NCI-H1105 (cell line): Measurements from ENCODE around the gene DOK6.

Experiments used
- DNase-seq: peaks from one replicate; lab custom pipeline; 2025; lab: John Stamatoyannopoulos, UW

The DOK6 gene

DNA sequence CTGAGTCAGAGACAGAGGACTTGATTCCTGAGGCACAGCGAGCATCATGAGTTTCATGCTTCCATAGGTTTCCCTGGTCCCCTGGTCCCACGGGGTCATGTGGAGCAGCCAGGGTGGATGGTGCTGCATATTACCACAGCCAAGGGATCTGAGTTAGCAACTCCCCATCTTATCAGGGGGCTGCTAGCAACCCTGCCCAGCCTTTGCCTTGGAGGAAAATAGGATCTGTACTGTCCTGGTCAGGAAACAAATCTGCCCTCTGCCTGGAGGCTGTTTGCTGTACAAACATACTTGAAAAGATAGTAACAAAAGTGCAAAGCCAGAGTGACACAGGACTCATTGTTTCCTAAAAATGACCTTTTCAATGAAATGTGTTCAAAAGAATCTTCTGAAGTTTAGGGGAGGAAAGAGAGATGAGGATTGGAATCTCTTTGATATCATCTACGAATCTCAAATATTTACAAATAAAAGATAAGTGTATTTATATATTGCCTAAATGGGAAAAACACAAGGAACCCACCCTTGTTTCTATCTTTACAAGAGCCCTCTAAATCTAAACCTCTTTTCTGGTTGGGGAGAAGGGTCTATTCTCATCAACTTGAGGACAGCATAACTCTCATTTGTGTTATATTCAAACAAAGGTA is 352.2 kb downstream of the DOK6 start:
- no peak for DNase-seq

DNA sequence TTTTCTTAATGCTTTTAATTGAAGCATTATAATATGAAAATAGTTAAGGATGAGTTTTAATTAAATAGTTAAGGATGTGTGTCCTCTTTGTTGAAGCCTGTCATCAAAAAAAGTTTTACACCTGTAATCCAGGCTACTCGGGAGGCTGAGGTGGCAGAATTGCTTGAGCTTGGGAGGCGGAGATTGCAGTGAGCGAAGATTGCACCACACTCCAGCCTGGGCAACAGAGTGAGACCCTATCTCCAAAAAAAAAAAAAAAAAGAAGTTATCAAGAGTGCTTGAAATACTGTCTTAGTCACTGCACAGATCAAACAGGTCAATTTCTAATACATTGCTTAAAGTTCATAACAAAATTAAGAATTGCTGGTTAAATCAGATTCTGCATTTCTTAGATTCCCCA is 353.4 kb downstream of the DOK6 start:
- DNase-seq, result no peak

DNA sequence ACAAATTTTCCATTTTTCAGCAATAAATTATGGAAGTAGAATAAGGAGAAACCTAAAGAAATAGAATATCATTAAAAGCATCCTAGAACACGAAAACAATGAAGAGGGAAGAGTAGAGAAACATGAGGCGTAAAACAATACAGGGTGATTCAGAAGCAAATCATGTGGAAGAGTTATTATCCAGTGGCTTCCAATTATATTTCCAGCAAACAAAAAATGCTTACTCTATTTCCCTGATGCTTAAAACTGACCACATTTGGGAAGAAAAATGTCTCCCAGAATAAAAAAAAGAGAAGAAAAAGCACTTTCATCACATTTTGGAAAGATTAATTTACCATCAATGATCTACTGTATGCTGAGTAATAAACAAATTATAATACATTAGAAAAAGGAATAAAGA is 354.4 kb downstream of the DOK6 start:
- no peak for DNase-seq

DNA sequence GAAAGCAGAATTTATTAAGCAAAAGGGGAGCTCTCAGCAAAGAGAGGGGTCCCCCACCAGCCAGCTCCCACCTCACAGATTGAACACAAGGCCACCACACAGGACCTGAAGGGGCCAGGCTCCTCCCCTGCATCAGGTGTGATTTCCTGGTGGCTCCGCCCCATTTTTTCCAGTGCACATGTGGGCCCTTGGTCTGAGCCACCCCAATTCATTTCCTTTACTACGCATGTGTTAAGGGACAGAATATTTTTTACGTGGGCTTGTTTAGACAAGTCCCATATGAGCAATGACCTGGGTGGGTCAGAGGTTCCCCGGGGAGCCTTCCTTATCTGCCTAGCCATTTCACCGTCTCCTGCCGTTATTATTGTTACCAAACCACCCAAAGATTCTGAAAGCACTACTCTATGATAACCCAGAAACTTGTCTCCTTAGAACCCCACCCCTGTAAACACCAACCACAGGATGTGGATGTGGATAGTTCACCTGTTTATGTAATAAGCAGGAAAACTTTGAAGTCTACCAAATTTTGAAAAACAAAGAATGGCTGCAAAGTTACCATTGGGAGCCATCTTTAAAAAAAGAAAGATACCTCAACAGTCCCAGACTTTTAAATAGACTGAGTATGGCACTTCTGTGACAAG is 355.3 kb downstream of the DOK6 start:
- DNase-seq, result no peak

DNA sequence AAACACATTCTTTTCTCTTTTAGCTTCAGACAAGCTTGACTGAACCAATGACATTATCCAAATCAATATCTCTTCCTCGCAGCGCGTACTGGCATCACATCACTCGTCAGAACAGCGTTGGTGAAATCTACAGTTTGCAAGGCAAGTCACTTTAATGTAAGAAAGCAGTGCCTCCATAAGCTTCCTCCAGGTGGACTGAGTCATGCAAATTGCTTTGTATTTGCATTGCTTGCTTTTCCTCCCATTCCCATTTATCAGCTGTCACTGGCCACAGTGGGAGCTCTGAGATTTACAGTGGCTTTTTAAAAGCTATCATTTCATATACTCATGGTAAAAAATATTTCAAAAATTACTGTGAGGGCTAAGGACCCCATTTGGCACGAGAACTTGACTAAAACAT is 357.0 kb downstream of the DOK6 start:
- DNase-seq, result no peak

DNA sequence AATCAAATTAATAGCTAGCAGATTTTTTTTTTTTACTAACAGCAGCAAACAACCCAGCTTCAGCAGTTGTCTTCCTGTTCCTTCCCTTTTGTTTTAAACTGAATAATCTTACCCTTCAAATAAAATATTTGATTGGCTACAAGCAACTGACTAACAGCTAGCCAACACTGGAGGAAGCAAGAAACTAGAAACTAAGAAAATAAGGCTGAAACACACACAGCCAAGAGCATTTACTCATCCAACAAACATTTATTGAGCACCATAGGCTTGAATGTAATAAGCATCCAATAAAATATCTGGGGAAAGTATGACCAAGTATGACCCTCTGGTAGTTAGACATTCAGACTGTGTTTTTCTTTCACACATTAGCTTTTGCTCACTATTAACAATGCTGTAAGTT is 357.8 kb downstream of the DOK6 start:
- no peak for DNase-seq

DNA sequence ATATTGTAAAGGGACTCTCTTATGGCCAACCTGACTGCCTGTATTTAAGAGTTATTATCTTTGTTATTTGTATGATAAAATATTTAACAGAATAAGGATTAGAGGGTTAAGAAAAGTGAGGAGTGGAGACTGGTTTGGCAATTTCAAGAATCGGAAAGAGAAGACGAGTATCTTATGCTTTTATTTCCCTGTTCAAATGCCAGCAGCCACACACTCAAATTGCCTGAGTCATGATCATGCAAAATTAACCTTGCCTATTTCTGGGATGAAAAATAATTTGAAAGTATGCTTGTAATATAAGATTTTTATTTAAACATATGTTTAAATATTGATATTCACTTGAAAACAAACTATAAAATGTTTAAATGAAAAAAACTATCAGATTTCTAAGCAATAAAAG is 358.4 kb downstream of the DOK6 start:
- DNase-seq, result no peak

DNA sequence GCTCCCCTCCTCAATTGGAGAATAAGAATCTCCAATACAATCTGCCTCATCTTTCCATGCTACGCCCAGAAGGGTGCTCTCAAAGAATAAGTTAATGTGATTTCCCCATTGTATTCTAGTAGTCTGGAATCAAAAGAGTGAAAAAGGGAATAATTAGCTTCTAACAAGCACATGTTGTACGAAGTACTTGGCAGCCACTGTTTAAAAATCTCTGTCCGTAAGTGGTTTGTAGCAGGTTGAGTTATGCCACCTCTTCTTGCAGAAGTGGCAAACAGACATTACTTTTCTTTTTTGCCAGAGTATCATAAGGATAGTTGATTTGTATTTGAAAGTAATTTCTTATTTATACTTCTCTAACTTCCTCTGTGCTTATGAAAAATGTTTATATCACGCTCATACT is 362.3 kb downstream of the DOK6 start:
- DNase-seq, result no peak

DNA sequence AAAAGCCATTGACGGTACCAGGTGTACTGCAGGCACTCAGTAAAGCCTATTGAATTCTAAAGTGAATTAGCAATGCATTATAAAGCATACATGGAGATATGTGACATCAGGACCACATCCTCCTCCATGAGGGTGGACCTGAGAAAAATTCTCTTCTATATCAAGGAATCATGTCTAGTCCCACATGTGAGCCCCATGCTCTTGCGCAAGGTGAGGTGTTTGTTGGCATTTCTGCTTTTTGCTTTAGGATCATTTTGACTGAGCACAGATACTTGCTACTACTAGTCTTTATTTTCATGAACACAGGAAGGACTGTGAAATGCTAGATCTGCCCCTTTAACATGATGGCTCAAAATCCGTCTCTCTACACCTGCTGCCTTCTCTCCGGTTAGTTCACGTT is 363.1 kb downstream of the DOK6 start:
- DNase-seq, result no peak

DNA sequence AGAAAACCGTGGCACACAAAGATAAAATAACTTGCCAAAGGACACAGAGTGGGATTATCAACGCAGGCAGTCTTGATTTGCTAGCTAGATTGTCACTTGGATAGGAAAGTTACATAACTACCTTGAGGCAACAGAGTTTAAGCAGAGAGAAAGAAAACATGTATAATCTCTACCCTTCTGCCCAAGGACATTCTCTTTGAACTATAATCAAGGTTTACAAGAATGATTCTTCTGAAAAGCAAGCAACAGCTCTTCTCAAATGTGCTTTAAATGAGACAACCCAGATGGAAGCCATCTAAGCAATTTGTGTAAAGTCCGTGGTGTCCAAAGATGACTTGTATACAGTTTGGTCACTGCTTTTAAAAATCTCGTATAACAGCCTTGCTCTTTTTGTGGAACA is 369.6 kb downstream of the DOK6 start:
- DNase-seq, result no peak

DNA sequence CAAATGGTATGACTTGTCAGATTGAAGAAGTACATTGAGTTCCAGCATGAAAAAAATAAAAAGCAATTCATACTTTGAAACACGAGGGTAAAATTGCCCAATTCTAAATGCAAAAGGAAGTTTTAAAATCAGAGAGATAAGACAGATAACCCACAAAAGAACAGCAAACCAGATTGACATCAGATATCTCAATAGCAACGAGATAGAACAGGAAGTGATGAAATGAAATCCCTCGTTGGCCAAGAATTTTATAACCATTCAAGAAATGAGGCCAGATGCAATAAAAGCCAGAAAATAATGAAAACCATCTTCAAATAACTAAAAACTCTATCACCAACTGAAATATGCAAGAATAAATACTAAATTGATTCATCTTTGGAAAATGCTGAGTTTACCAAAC is 374.1 kb downstream of the DOK6 start:
- no peak for DNase-seq

DNA sequence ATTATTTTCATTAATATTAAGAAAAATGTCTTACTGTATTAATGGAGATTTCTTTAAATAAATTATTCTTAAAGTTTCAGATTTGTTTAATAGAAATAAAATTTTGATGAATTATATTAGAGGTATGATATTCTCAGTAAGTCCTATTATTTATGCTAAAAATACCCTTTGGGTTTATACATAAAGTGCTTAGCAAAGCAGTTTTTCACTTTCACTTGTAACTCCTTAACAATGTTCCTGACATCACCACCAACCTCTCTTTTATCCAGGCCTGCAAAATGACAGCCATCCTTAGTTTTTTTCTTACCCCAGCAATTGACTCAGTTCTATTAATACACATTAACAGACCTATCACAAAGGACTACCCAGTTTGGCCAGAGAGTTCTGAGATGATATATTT is 376.6 kb downstream of the DOK6 start:
- no peak for DNase-seq

DNA sequence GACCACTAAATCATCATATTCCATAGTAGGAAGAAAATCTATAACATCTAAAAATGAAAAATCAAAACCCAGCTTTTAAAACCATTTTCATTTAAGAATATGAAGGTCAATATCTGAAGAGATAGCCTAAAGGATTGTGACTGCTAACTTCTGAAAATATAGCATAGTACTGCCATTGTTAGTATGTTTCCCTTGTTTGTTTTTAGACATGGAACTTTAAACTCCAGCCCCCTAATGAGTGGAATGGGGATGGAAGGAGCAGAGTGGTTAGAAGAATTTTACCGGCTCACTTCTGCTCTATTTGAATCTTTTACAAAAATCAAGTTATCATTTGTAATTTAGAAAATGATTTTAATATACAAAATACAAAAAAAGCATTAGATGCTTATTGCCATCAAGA is 378.0 kb downstream of the DOK6 start:
- DNase-seq, result no peak

DNA sequence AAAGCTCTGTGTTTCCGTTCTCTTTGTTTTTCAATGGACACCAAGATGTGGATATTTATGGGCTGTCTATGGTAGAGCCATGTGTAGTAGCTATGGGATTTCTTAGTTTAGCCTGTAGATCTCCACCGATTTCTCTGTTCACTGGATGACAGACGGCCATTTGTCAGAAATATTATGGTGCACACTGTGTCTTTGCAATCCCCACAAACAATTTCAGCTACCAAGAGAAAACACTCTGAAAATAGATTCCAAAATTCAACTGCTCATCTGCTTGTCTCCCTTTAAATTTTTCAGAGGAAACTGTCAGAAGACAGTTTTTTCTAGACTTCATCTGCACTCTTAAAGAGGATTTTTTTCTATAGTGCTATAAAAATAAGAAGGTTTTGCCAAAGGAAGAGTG is 380.2 kb downstream of the DOK6 start:
- no peak for DNase-seq

DNA sequence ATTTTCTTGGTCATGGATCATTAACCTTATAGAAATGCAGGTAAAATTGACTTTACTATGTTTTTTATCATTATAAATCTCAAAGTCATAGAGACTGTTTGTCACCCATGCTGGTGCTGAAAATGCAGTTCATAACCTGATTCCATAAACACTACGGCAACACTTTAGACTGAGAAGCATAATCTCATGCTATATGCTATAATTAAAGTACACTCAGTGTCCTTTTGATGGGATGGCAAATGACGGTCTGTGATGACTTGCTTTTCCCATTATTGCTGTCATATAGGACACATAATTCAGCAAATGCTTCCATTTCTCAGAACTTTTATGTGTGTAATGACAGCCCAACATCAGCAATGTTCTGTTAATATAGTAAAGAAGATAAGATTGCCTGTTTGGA is 384.1 kb downstream of the DOK6 start:
- DNase-seq, result no peak

DNA sequence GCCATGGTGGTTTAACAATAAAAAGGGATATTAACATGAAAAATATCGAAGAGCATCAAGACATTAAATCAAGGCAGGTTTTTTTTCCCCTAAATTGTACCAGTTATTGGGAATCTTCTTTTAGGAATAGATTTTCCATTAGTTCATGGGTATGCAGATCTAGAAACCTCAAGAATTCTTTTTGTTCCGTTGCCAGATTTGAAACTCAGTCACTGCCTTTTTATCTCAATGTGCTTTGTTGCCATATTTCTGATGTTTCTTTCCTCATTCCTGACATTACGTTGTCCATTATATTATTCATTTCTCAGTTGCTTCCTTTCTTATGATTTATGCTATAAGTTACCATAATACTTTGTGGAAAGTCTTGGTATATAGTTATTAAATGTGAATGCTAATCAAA is 384.8 kb downstream of the DOK6 start:
- DNase-seq, result no peak

DNA sequence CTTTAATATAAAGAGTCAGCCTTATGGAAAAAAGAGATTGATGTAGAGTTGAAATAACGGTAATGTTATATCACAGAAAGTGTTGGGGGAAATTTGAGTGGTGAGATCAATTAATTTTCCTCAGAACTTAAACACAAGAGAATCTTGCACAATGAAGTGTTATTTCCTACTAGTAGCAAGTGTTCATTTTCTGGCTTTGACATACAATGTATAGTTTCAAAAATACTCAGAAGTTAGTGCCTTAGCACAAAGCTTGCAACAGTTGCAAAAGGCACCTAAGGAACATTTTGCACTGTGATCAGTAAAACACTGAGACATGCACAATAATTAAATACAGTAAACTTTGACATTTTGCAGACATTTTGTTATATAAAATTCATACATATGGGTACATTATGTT is 385.7 kb downstream of the DOK6 start:
- no peak for DNase-seq

DNA sequence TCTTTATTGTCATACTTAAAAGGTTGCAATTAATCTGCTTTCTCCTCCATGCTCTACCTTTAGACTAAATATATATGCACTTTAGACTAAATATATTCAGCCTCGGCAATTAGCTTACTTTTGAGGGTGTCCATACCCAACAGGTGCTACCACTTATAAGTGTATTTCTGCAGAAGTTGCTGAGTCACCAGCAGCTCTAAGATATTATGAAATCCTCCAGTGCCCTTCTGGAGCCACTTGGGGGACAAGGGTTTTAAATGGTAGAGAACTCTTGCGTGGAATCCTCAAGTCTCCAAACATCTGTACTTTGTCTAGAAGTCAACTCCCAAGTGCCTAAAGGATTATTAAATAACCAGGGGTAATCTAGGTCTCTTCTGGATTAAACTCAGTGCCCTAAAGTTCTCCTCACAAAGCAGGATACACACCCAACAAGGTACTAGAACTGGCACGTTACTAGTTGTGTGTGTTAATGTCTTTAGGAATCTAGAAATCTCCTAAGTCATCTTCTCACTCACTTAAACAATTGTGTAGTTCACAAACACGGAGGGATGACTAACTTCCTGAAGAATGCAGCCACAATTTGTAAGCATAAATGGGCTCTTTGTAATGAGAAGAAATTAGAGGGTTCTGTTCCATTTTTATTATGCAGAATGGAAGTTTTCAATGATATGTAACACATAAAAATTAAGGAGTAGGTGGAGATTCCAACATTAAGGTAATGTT is 387.3 kb downstream of the DOK6 start:
- DNase-seq, result no peak

DNA sequence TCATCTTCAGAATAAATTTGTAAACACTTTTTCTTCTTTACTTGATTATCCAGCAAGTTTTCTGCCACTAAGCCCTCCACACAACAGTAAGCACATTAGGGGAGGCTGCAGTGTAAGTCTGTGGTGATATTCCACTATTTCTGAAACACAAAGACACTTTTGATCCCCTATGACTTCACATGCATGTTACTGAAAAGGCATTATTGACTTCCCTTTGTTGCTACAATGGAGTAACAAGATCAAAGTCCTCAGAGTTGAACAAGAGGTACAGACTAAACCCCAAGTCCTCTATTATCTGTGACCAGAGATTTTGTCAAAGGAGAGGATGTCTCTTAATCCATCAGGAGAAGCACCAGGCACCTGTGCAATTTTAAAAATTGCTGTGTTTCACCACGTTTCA is 389.1 kb downstream of the DOK6 start:
- DNase-seq, result no peak

DNA sequence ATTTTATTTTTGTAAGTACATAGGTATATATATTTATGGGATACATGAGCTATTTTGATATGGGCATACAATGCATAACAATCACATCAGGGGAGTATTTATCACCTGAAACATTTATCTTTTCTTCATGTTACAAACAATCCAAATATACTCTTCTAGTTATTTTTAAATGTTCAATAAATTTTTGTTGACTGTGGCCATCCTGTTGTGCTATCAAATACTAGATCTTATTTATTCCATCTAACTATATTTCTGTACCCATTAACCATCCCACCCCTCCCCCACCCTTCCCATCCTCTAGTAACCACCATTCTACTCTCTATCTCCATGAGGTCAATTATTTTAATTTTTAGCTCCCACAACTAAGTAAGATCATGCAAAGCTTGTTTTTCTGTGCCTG is 390.0 kb downstream of the DOK6 start:
- no peak for DNase-seq

DNA sequence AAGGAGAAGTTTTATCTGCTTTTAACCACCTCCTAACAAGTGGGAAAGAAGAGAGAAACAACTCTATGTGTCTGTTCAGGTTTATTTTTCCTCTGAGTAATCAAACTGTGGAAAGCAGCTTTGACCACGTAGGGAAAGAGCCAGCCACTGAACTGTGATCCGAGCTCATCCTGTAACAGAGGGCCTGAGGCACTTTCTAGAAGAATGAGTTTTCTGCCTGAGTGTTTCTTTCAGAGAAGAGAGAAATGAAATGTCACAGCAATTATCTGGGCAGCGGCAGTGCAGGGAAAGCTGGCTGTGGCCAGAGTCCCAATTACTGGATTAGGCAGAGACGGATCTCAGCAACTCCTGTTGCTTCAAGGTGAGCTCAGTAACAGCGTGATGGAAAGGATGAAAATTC is 395.1 kb downstream of the DOK6 start:
- DNase-seq, result no peak

DNA sequence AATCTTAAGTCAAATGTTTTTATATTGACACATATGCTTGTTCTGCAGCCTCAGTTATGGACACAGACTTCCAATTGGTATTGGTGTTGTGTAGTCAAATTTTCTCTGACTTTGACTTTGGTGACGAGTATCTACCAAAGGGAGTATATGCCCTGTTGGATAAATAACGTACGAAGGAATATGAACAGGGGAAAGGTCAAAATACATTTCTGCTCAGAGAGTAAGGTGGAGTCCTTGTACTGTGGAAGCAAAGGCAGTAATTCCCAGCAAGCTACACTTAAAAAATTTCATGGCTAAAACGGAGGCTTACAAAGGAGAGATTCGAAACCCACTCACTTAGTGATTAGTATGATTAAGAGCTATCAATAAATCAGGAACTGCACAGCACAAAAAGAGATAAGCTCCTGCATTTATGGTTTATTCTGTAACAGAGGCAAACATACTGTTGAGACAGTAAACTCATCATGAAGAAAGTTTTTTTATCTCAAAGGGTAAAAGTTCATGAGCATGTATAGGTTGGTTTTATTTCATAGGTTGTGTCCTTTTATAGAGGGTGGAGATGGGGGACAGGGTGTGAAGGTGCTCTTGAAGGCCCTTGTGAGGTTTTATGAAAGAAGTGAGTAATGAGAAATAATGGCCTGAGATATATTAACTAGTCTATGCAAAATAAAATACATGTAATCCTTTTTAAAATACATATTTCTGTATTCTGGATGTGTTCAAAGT is 404.3 kb downstream of the DOK6 start:
- no peak for DNase-seq

DNA sequence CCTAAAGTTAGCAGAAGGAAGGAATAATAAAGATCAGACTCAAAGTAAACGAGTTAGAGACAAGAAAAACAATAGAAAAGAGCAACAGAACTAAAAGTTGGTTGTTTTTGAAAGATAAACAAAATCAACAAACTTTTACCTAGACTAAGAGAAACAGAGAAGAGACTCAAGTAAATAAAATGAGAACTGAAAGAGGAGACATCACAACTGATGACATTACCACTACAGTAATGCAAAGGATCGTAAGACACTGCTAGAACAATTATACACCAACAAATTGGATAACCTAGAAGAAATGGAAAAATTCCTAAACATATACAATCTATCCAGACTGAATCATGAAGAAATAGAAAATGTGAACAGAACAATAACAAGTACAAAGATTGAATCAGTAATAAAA is 407.7 kb downstream of the DOK6 start:
- no peak for DNase-seq
